GM10248 (cell line): Measurements from ENCODE around the gene RNF144A.

Experiments
- CTCF ChIA-PET: fragments of 300-600 bp; sonication (Branson Sonifier 250); formaldehyde crosslinking; extraction: SDS; loops from one replicate; lab custom pipeline; 2021; ENCODE audit warnings: antibody characterized with exemption; lab: Yijun Ruan, JAX
- POLR2A ChIA-PET: fragments of 350-650 bp; sonication (Branson Sonifier 250); formaldehyde crosslinking; extraction: SDS; loops from one replicate; lab custom pipeline; 2020; ENCODE audit warnings: antibody characterized with exemption; lab: Yijun Ruan, JAX
- DNase-seq: peaks from one replicate; pipeline ENCODE4 v3.0.0; 2012; ENCODE audit errors: extremely low spot score
- TF ChIP-seq, protein P1 (sequence below): IDR thresholded peaks from 2 replicates; pipeline ENCODE4 v1.5.1; 2012; ENCODE audit warnings: mild to moderate bottlenecking, low read depth; ENCODE audit errors: extremely low read depth, missing control alignments, control extremely low read depth

Gene RNF144A

DNA sequence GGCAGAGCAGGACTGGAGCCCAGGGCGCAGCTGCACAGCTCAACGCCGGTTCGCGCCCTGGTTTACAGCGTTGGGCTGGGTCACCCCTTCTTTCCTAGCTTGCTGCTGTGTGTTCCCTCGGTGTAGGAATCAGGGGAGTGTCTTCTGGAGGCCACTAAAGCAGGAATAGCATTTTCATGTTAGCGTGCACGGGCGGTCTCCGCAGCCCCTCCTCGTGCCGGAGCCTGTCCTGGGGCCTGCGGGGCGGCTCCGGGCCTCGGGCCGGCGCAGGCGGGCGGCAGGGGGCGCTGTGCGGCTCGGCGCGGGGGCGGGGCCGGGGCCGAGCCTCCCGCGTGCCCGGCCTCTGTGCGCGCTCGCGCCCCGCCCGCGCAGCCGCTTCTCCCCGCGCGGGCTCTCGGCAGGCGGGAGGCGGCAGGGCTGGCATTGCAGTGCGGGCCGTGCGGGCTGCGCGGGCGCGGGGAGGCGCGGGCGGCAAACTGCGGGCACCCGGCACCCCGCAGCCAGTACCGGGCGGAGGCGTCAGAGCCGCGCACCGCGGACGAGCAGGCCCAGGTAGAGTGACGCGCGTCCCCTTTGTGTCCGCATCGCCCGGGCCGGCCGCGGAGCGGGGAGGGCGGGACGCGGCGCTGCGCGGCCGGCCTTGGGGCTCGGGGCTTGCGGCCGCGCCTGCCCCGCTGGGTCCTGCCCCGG is at the start of gene RNF144A:
Gene RNF144A, plus strand, starts transcription at position 342 of the 690 bp plus-strand sequence. CDS start 79,515 bp downstream, outside the sequence.
- ChIA-PET POLR2A (no interaction called here), CTCF (interaction anchor here (0.6 to 12.9 kb wide), 29 partner anchors 9 to 136 kb away, joined by 3 to 123 read pairs (median 4); partner anchors contain the start of genes CMPK2 and RSAD2)
- TF ChIP-seq, protein P1, sequence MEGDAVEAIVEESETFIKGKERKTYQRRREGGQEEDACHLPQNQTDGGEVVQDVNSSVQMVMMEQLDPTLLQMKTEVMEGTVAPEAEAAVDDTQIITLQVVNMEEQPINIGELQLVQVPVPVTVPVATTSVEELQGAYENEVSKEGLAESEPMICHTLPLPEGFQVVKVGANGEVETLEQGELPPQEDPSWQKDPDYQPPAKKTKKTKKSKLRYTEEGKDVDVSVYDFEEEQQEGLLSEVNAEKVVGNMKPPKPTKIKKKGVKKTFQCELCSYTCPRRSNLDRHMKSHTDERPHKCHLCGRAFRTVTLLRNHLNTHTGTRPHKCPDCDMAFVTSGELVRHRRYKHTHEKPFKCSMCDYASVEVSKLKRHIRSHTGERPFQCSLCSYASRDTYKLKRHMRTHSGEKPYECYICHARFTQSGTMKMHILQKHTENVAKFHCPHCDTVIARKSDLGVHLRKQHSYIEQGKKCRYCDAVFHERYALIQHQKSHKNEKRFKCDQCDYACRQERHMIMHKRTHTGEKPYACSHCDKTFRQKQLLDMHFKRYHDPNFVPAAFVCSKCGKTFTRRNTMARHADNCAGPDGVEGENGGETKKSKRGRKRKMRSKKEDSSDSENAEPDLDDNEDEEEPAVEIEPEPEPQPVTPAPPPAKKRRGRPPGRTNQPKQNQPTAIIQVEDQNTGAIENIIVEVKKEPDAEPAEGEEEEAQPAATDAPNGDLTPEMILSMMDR, result peak; percentile 73
- peak; percentile 88 for DNase-seq

DNA sequence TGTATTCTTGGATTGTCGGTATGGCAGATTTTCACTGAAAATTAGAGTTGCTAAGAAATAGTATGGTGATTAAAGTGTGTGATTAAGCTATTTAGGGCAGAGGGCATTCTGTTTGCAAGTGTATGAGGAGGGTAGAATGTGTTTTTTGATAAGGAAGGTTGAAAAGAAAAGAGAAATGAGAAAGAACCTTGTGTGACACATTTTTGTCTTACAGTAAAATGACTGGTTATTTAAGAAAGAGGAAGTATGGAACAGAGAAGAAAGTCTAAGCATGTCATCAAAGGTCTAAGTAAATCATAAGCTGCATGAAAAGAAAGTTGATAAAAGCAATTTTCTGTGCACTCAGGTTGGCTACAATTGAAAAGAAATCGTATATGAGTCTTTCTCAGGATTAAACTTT is 44.8 kb upstream of the RNF144A start:
- POLR2A ChIA-PET, result no interaction called here
- CTCF ChIA-PET, result interaction anchor here (0.8 to 1.6 kb wide), 6 partner anchors 10 to 47 kb away, joined by 3 read pairs; no protein-coding TSS in a partner anchor
- TF ChIP-seq, protein P1, result no peak
- no peak for DNase-seq

- POLR2A ChIA-PET, result no interaction called here
- CTCF ChIA-PET, result no interaction called here
- TF ChIP-seq, protein P1, result no peak
- no peak for DNase-seq
These were observed 43.2 kb upstream of the RNF144A start for GRCh38 chr2:6874032-6874431.

GRCh38 chr2:6876309-6876708 is 40.9 kb upstream of the RNF144A start:
- CTCF ChIA-PET, result interaction anchor here (0.9 to 2.2 kb wide), 6 partner anchors 9 to 40 kb away, joined by 3 to 8 read pairs (median 4); no protein-coding TSS in a partner anchor
- POLR2A ChIA-PET, result no interaction called here
- TF ChIP-seq, protein P1, result no peak
- DNase-seq, result no peak

DNA sequence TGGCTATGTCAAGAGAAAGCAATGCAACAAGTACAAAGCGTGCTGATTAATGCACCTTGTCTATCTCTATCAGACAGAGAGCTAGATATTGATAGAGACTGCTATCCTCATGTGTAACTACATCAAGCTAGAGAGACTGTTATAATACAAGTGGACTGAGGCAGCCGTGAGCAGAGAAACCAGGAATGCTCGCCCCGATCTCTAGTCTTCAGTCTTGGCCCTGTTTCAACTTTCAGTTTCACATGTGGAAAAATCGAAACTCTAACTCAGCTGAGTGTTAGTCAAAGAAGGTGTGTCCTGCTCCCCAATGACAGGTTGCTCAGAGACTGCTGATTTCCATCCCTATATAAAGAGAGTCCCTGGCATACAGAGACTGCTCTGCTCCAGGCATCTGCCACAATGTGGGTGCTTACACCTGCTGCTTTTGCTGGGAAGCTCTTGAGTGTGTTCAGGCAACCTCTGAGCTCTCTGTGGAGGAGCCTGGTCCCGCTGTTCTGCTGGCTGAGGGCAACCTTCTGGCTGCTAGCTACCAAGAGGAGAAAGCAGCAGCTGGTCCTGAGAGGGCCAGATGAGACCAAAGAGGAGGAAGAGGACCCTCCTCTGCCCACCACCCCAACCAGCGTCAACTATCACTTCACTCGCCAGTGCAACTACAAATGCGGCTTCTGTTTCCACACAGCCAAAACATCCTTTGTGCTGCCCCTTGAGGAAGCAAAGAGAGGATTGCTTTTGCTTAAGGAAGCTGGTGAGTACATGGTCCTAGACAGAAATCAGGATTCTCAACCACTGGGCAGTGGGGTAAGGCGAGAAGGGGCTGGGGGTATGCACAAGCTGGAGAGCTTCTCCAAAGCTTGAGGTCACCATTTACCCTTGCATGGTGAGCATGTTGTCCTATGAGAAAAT is 39.6 kb upstream of the RNF144A start, which contains the start of gene RSAD2:
Gene RSAD2, plus strand, starts transcription at position 376 of the 903 bp plus-strand sequence. Its CDS starts 24 bp downstream, at position 400.
- ChIA-PET CTCF (interaction anchor here (0.7 to 2.2 kb wide), 8 partner anchors 8 to 207 kb away, joined by 3 to 8 read pairs (median 3); no protein-coding TSS in a partner anchor), POLR2A (no interaction called here)
- DNase-seq, result peak; percentile 19
- TF ChIP-seq, protein P1, result no peak

DNA sequence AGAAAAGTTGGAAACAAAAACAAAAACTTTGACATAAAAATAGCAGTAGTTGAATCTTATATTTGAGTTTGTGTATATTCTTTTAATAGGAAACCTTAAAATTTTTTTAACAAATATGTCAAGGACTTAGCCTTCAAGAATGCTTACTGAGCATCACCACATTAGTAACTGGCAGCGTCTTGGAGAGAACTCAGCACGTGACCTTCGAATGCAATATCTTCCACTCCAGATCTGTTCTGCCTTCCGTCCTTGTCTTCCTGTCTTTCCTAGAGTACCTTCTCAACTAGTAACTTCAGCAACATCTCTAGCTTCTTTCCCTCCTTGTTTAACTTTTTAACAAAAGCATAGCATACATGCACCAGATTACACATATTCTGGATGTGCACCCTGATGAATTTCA is 38.7 kb upstream of the RNF144A start:
- TF ChIP-seq, protein P1, result no peak
- DNase-seq, result no peak
- POLR2A ChIA-PET, result no interaction called here
- CTCF ChIA-PET, result interaction anchor here (0.7 to 1.2 kb wide), 2 partner anchors 9 to 53 kb away, joined by 3 read pairs; no protein-coding TSS in a partner anchor
